HFF-Myc (cell line): ENCODE results near the gene S100A8.

Experiments
- DNase-seq: peaks from one replicate; pipeline ENCODE4 v3.0.0-alpha.2; 2011; ENCODE audit warnings: low read depth; ENCODE audit errors: extremely low read depth
- H3K4me3 ChIP-seq: replicated peaks from 2 replicates; pipeline ENCODE4 v1.5.1; 2011; ENCODE audit warnings: low read depth, mild to moderate bottlenecking, control low read depth, low read length
- TF ChIP-seq, protein P1 (sequence below): IDR thresholded peaks from 2 replicates; pipeline ENCODE4 v1.5.1; 2012; ENCODE audit warnings: mild to moderate bottlenecking, low read depth, low read length, control low read depth; ENCODE audit errors: missing control alignments

Gene S100A8

DNA sequence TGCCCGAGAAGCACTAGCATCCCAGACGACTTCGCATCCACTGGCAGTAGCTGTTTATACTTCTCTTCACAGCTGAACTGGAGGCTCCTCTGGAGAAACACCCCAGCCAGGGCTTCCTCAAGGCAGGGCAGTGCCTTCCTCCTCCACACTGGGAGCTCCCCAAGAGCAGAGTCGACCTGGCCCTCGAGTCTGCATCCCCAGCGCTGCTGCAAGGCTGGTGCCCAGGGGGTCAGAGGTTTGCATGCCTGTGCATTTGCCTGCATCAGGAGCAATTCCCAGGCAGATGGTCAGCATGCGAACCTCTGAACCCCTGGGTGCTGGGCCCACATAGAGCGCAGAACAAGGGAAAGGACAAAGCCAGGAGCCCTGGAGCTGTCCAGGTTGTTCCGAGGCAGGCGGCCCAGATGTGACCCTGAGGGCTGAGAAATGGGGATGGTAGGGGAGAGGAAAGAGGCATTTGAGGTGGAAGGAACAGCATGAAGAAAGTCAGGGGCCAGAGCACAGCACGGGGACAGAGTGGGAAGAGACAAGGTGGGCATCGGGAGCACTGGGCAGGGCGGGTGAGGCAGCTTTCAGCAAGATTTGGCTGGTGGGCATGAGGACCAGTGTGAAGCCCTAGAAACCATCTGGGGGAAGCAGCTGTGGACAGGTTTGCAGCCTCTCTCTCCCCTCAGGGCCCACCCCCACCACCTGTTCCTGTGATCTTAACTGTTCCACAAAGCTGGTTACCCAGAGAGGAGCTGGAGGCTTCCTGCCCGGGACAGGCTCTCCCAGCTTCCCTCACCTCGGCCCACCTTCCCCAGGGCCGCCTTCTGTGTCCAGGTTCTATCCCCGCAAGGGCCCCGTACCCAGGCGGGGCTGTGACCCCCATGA lies 6.4 kb upstream of the S100A8 start:
- TF ChIP-seq, protein P1, sequence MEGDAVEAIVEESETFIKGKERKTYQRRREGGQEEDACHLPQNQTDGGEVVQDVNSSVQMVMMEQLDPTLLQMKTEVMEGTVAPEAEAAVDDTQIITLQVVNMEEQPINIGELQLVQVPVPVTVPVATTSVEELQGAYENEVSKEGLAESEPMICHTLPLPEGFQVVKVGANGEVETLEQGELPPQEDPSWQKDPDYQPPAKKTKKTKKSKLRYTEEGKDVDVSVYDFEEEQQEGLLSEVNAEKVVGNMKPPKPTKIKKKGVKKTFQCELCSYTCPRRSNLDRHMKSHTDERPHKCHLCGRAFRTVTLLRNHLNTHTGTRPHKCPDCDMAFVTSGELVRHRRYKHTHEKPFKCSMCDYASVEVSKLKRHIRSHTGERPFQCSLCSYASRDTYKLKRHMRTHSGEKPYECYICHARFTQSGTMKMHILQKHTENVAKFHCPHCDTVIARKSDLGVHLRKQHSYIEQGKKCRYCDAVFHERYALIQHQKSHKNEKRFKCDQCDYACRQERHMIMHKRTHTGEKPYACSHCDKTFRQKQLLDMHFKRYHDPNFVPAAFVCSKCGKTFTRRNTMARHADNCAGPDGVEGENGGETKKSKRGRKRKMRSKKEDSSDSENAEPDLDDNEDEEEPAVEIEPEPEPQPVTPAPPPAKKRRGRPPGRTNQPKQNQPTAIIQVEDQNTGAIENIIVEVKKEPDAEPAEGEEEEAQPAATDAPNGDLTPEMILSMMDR = no peak
- no peak for DNase-seq
- no peak overlapping the region for H3K4me3 ChIP-seq

DNA sequence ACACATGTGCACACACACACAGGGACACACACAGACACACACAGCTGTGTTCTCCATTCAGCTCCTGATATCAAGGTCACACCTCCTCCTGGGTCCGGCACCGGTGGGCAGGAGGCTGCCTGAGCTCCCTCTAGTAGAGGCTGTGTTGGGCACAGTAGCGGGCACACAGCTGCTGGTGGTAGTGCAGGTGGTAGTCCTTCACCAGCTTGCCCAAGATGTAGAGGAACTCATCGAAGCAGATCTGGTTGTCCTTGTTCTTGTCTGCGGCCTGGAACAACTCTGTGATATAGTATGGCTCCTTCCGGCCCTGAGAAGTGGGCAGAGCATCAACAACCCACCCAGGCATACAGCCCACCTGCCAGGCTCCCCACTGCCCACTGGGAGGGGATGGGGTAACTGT lies 5.6 kb upstream of the S100A8 start:
- no peak overlapping the region for H3K4me3 ChIP-seq
- TF ChIP-seq, protein P1 = no peak

DNA sequence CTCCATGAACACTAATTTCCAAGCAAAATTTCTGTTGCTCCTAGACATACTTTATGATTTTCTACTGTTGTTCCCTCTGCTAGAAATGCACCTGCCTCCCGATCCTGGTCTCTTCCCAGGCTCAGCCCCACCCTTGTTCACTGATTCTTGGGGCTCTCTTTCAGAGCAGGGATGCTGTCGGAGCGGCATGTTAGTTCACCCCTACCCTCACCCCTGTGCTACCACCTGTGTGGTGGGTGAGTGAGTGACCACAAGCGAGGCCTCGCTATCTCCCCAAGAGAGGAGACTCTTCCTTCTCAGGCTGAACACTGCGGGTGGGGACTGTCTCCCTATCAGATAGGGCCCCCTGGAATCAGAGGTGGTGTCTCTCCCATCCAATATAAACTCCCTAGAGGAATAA lies 4.9 kb upstream of the S100A8 start:
- H3K4me3 ChIP-seq = no peak overlapping the region
- no peak for DNase-seq
- TF ChIP-seq, protein P1 = no peak

More for the DNA sequence above, 5.6 kb upstream of the S100A8 start:
- no peak for DNase-seq

DNA sequence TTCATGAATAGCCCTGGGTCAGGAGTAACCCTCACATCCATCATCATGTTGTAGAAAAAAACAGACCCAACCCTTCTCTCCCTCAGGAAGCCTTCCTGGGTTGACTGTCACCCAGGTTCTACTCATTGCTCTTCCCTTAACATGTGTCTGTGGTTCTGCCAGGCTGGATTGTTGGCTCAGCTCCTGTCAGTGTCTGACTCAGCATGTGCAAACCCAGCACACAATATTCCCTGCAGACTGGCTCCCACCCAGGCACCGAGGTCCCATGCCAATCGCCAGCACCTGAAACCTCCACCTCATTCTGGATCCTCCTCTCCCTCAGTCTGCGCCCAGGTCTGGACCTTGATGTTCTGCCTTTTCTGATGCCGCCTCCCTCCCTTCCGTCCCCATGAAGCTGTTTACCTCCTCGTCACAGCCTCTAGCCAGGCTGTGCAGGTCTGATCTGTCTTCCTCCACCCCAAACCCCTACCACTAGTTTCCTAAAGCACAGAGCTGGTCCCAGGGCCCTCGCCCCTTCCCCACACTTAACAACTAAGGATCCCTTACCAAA lies 4.3 kb upstream of the S100A8 start:
- H3K4me3 ChIP-seq = no peak overlapping the region
- DNase-seq = no peak
- TF ChIP-seq, protein P1 = no peak

DNA sequence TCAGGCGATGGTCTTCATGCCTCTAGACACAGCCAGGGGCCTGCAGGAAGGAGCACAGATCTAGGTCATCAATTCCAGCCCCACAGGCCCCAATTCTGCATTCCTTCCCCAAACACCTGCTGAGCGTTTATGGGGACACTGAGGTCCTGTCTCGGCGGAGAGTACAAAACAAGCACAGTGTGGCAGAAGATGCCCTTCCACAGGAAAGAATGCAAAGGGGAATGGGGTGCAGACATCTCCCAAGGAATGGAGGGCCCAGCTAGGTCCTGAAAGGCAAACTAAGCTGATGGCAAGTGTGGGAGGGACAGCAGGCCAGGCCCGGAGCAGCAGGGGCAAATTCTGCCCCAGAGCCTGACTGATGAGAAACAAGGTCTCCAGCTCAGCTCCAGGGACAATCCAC lies 3.5 kb upstream of the S100A8 start:
- DNase-seq = no peak
- TF ChIP-seq, protein P1 = no peak
- H3K4me3 ChIP-seq = no peak overlapping the region

DNA sequence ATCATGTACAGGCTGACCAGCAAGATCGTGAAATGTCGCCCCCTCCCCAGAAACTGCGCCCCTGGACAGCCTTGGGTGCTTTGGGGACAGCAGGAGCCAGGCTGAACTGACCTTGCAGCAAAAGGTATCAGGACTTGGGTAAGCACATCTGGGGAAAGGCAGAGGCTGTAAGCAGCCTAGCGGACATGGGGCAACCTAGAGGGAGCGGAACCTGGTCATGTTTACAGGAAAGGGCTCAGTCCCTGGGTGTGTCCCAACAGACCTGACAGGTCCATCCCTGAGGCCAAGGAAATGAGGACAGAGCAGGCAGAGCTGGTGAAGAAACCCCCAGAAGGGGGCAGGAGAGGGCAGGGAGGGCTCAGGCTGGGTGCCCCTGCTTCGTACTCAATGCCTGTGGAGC lies 3.1 kb upstream of the S100A8 start:
- TF ChIP-seq, protein P1 = no peak
- no peak for DNase-seq
- H3K4me3 ChIP-seq = no peak overlapping the region

DNA sequence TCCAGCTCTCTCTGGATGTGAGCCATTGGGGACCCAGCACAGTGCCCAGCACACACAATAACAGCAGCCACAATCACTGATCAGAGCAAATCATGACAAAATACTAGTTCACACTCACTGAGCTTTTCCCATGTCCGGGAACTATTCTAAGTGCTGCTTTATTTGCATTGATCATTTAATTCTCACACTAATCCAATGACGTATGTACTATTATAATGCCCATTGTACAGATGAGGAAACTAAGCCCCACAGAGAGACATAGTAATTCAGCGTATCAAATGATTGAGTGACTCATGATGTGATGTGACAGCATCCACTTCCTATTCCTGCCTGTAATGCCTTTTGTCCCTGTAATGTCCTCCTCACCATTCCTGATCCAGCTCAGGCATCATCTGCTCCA lies 1.9 kb upstream of the S100A8 start:
- TF ChIP-seq, protein P1 = no peak
- no peak for DNase-seq
- no peak overlapping the region for H3K4me3 ChIP-seq
